ENCODE results near the gene INAFM2.
A peak's percentile ranks its signal among the peaks of the same experiment; 100 is the strongest.

Gene INAFM2

DNA sequence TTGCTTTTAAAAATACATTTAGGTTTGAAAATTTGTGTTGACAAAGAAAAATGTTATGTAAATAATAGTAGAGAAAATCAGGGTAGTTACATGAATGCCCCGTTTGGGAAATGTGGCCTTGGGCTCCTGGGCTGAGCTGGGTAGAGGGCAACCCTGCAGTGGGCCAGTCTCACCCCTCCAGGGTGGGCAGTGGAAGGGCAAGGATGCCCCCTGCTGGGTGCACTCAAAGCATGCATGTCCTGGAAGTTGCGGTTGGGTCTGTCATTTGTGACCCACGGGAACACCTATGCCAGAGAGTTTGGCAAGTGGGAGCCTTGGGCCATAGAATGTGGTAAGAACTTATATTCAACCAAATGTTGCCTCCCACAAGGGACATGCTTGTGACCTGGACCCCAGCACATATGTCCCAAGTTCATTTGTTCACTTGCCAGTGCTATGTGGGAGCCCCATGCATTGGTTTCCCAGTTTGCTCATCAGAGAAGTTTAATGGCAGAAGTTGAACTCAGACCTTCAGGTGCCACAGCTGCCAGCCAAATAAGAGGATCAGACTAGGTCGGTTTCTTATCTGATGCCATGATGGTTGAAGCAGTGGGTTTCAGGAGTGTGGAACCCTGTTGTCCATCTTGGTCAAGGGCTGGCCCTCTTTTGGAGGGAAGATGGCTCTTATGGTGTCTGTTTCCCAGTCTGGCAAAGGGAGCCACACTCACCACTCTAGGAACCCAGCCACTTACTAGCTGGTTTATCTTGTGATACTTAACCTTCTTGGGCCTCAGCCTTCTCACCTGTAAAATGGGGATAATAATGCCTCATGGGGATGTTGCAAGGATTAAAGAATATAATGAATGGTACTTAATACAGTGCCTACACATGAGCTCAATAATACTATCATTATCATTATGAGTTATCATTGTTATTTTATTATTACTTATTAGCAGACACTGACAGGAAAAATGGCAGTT lies 13.2 kb upstream of the INAFM2 start:
- Histone ChIP-seq H3K36me3 (ENCODE audit: control insufficient read depth in 2 of 2, insufficient read depth in 1 of 2, low read length in 2 of 2) (no peaks in the 10 kb centered on the region), H3K4me1 (ENCODE audit: control insufficient read depth, insufficient read depth, low read length) (no peaks in the 10 kb centered on the region; the same call in 1 of the 2 replicates), H3K9me3 (ENCODE audit: control insufficient read depth, insufficient read depth, low read depth, low read length) (no peaks in the 10 kb centered on the region), H3K27ac (ENCODE audit: extremely low read depth, low read depth, low read length) (no peak overlapping the region), H3K4me3 (ENCODE audit: low read depth, low read length) (no peak overlapping the region)
- POLR2A ChIA-PET = interaction anchor here (1.2 to 1.8 kb wide), 3 partner anchors 9 to 31 kb away, joined by 3 to 6 read pairs (median 4); no protein-coding TSS in a partner anchor
- TF ChIP-seq ZNF777 (tag by site-specific recombination; IDR thresholded peaks at IDR 0.05; ENCODE audit: borderline replicate concordance) (no peak), BCL11A (tag by site-specific recombination; IDR thresholded peaks at IDR 0.05; ENCODE audit: low read depth) (no peak), SALL2 (tag by site-specific recombination; IDR thresholded peaks at IDR 0.05; ENCODE audit: borderline replicate concordance) (no peak), GLIS1 (tag by site-specific recombination; IDR thresholded peaks at IDR 0.05) (no peak; the same call in 1 of the 2 replicates), ZBTB8A (tag by site-specific recombination; IDR thresholded peaks at IDR 0.05) (peak; percentile 54), HIC1 (tag by site-specific recombination; IDR thresholded peaks at IDR 0.05) (peak; percentile 24; the same call in 1 of the 2 replicates), ATF2 (tag by site-specific recombination; IDR thresholded peaks at IDR 0.05; ENCODE audit: low read depth) (no peak), ZNF654 (tag by site-specific recombination; IDR thresholded peaks at IDR 0.05; ENCODE audit: low read depth) (peak; percentile 85), GLIS2 (tag by site-specific recombination; IDR thresholded peaks at IDR 0.05) (0 out of 2 replicates have a peak, but pooled peaks have one; percentile 12)
- TF ChIP-seq, protein P1, sequence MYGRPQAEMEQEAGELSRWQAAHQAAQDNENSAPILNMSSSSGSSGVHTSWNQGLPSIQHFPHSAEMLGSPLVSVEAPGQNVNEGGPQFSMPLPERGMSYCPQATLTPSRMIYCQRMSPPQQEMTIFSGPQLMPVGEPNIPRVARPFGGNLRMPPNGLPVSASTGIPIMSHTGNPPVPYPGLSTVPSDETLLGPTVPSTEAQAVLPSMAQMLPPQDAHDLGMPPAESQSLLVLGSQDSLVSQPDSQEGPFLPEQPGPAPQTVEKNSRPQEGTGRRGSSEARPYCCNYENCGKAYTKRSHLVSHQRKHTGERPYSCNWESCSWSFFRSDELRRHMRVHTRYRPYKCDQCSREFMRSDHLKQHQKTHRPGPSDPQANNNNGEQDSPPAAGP (tag by site-specific recombination; IDR thresholded peaks at IDR 0.05) = no peak
- TF ChIP-seq, protein P2, sequence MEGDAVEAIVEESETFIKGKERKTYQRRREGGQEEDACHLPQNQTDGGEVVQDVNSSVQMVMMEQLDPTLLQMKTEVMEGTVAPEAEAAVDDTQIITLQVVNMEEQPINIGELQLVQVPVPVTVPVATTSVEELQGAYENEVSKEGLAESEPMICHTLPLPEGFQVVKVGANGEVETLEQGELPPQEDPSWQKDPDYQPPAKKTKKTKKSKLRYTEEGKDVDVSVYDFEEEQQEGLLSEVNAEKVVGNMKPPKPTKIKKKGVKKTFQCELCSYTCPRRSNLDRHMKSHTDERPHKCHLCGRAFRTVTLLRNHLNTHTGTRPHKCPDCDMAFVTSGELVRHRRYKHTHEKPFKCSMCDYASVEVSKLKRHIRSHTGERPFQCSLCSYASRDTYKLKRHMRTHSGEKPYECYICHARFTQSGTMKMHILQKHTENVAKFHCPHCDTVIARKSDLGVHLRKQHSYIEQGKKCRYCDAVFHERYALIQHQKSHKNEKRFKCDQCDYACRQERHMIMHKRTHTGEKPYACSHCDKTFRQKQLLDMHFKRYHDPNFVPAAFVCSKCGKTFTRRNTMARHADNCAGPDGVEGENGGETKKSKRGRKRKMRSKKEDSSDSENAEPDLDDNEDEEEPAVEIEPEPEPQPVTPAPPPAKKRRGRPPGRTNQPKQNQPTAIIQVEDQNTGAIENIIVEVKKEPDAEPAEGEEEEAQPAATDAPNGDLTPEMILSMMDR (tag by site-specific recombination; IDR thresholded peaks at IDR 0.05) = 0 out of 2 replicates have a peak, but pooled peaks have one; percentile 19
- CTCF ChIA-PET = interaction anchor here (0.6 to 16.0 kb wide), 24 partner anchors 9 to 263 kb away, joined by 3 to 248 read pairs (median 6); partner anchors contain the start of gene ANKRD63

DNA sequence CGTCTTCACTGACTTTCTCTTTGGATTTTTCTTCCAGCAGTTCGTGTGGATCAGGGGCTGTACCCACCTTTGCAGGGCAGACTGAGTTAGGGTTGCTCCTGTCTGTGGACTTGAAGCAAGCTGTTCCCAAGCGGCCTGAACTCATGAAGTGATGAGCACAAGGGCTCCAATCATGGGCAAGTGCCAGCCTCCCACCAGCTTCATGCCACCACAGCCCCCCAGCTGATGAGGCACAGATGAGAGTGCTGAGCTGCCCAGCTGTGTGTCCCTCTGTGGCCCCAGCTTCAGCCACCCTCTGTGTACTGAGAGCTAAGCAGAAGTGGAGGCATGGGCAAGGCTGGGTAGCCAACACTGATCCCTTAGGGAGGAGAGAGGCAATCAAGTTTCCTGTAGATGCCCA lies 12.5 kb upstream of the INAFM2 start:
- H3K27ac ChIP-seq (ENCODE audit: extremely low read depth, low read depth, low read length) = no peak overlapping the region
- H3K9me3 ChIP-seq (ENCODE audit: control insufficient read depth, insufficient read depth, low read depth, low read length) = no peaks in the 10 kb centered on the region
- no peaks in the 10 kb centered on the region for H3K36me3 ChIP-seq (ENCODE audit: control insufficient read depth in 2 of 2, insufficient read depth in 1 of 2, low read length in 2 of 2)
- ChIA-PET CTCF (interaction anchor here (0.6 to 16.0 kb wide), 14 partner anchors 9 to 264 kb away, joined by 3 to 248 read pairs (median 11); partner anchors contain the start of gene CCDC9B), POLR2A (interaction anchor here (1.5 kb wide), 1 partner anchor 10 kb away, joined by 3 read pairs; no protein-coding TSS in a partner anchor)
- no peaks in the 10 kb centered on the region; the same call in 1 of the 2 replicates for H3K4me1 ChIP-seq (ENCODE audit: control insufficient read depth, insufficient read depth, low read length)
- H3K4me3 ChIP-seq (ENCODE audit: low read depth, low read length) = no peak overlapping the region
- TF ChIP-seq ZNF692 (tag by site-specific recombination; IDR thresholded peaks at IDR 0.05) (no peak), ZNF10 (tag by site-specific recombination; IDR thresholded peaks at IDR 0.05) (no peak), TRIM28 (IDR thresholded peaks at IDR 0.05; ENCODE audit: borderline replicate concordance, low read length) (no peak), ZBTB7A (tag by site-specific recombination; IDR thresholded peaks at IDR 0.05; ENCODE audit: low read depth) (no peak), ZNF701 (tag by site-specific recombination; IDR thresholded peaks at IDR 0.05) (no peak), KLF1 (tag by site-specific recombination; IDR thresholded peaks at IDR 0.05) (no peak), ZNF670 (tag by site-specific recombination; IDR thresholded peaks at IDR 0.05; ENCODE audit: low read depth) (no peak), ZNF274 (IDR thresholded peaks at IDR 0.05; ENCODE audit: low read length) (no peak), ZNF274 (tag by site-specific recombination; IDR thresholded peaks at IDR 0.05; ENCODE audit: borderline replicate concordance) (no peak), OSR2 (tag by site-specific recombination; IDR thresholded peaks at IDR 0.05) (no peak), ZNF580 (tag by site-specific recombination; IDR thresholded peaks at IDR 0.05) (no peak), ZNF16 (tag by site-specific recombination; IDR thresholded peaks at IDR 0.05; ENCODE audit: low read depth) (no peak), ZFP3 (tag by site-specific recombination; IDR thresholded peaks at IDR 0.05; ENCODE audit: low read depth) (no peak)
